Fibroblast of skin of back (primary cell): ENCODE measurements around the gene MAJIN.

ENCODE experiments used
- DNase-seq: peaks from one replicate; pipeline ENCODE4 v3.0.0-alpha.2; 2013

MAJIN gene

DNA sequence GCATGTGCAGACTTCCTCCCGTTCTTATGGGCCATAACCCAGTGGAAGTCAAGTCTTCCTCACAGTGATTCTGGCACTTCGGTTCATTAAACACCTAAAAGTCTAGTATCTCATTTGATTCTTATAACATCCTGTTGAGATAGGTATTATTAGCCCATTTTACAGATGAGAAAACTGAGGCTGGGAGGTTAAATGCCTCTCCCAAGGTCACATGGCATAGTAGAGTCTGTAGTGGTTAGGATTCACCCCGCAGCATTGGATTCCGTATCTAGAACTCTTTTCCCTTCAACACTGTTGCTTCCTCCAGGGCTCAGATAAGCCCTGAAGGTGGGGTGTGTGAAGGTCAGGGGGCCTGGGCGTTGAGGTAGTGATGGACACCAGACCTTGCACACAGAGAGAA lies 39.6 kb downstream of the MAJIN start:
- no peak for DNase-seq

DNA sequence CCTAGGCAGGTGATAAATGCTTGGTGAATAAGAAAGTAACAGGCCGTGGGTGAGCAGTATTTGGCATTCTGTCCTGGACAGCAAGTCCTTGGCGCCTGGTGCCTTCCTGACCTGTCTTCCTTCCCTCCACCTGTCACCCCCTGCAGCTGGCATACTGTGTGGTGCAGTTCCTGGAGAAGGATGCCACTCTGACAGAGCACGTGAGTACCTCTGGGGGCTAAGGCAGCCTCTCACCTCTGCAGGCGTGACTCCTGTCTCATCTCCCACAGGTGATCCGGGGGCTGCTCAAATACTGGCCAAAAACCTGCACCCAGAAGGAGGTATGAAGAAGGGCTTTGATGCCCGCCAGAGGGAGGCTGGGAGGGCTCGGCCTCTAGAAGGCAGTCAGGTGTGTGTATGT lies 40.6 kb downstream of the MAJIN start:
- no peak for DNase-seq

DNA sequence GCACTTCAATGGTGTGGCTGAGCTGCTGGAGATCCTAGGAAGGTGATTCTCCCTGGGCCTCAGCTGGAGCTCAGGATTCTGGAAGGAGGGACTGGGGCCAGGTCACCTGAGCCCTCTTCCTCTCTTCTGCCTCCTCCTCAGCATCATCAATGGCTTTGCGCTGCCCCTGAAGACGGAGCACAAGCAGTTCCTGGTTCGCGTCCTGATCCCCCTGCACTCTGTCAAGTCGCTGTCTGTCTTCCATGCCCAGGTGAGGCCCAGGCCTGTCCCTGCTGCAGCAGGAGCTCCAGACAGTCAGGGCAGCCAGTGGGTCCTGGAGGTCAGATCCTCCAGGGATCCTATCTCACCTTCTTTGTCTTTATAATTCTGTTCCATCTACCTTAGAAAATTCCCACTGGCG lies 41.6 kb downstream of the MAJIN start:
- DNase-seq: no peak

DNA sequence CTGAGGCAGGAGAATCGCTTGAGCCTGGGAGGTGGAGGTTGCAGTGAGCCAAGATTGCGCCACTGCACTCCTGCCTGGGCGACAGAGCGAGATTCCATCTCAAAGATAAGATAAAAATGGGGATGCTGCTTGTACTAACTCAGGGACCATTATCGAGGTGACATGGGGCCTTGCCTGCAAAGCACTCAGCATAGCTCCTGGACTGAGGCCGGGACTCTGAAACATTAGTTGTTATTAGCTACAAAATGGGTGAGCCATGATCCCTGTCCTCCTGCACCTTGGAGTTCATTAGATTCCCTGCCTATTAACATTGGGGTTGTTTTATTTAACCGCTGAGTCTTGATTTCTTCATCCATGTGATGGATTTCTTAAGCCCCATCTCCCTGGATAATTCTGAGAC lies 42.3 kb downstream of the MAJIN start:
- no peak for DNase-seq

DNA sequence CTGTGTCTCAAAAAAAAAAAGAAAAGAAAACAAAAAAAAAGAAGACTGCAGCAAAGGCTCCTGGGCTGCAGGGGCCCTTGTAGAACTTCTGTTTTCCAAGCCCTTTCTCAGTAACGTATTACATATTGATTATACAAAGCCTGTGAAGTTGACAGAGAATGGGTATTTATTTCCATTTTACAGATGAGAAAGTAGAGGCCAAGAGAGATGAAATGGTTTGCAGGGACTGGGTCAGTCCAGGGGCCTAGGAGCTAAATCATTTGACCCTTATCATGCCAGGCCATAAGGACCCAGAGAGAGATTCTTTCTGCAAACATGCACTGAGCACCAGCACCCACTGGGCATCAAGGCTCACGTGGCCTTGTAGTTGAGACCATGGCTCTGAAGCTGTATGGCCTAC lies 43.0 kb downstream of the MAJIN start:
- DNase-seq: no peak

DNA sequence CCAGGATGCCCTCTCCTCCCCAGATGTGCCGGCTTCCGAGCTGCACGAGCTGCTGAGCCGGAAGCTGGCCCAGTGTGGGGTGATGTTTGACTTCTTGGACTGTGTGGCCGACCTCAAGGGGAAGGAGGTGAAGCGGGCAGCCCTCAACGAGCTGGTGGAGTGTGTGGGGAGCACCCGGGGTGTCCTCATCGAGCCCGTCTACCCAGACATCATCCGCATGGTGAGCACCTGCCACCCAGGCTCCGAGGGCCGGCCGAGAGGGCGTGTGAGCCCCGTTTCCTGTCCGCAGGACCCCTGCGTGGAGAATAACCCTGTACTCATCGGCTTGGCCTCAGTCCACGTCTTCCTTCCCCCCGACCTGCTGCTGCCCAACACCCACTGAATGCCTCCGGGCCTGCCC lies 45.2 kb downstream of the MAJIN start:
- no peak for DNase-seq

DNA sequence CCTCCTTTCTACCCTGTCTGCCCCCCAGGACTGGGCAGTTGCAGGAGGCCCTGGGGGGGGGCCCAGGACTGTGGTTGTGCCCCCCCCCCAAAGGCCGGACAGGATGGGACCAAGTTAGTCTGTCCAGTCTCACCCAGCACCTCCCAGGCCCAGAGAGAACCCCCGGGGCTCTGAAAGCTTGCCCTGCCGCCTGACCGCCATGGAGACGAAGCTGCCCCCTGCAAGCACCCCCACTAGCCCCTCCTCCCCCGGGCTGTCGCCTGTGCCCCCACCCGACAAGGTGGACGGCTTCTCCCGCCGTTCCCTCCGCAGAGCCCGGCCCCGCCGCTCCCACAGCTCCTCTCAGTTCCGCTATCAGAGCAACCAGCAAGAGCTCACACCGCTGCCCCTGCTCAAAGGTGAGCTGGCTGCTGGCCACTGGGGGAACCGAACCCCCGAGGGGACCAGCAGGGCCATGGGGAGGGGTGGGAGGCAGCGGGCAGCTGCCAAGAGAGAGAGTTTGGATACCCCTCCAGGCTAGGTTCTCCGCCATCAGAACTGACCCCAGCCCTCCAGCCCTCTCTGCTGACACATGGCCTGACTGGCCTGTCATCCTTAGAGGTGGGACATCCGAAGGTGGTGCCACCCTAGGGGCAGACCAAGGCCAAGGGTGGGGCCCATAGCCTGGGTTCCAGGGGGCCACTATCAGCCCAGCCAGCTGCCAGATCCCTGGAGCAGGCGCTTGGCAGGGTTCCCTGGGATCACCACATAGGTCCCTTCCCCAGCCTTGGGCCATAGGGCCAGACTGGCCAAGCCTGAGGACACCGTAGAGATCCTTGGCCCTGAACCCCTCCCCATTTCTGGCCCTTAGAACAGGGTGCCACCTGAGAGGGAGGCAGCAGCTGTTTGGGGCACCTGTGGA lies 46.1 kb downstream of the MAJIN start:
- DNase-seq: no peak

DNA sequence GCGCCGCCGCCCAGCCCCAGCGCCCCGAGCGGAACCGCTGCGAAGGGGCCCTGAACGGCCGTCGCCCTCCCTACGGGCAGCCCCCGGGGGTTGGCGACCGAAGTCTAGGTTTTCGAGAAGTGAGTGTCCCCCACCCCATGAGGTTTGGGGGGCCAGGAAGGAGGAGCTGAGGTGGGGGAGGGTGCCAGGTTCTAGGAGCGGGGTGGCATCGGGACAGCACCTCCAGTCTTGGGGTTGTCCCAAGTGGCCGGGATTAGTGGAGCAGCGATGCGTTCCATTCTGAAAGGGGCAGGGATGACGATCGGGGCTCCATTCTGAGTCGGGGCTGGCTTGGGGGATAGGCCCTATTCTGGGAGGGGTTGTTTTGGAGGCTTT lies 47.0 kb downstream of the MAJIN start:
- DNase-seq: peak; percentile 13

DNA sequence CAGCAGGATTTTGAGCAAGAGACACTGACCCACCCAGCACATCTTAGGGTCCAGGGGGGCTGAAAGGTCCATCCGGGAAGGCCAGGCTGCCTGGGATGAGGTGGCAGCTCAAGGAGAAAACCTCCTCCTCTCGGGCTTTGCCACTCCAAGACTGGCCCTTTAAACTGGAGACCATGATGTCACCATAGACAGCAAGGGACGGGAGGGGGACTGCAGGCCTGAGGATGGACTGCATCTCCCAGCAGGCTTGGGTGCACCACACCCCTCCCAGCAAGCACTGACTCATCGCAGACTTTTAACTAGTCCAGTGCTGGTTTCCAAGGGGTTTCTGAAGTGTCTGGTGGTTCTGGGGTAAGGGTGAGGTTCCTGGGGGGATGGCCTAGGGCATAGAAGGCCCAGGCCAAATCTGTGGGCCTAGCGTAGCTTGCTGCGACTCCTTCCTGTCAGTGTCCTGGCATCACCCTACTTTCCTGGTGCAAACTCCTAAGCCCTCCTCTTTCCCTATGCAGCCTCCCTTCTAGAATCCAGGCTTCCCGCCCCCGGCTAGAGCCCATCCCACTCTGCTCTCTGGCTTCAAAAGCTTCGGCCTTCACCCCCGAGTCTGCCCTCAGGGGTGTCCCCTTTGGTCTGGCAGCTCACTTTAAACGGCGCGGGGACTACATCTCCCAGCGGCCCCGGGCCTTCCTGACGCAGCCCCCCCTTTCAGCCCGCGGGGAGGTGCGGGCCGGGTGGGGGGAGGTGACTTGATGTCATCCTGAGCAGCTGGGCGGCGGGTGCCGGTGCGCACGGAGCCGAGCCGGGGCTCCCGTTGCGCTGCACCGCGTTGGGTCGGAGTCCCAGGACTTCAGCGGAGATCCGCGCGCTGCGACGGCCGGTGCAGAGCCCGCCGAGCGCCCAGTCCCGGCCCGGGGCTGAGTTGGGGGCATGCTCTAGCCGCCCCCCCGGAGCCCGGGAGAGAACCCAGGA lies 47.7 kb downstream of the MAJIN start, which contains the start of gene PPP2R5B:
Gene PPP2R5B (plus strand): TSS at position 746 of the 966 bp plus-strand sequence. CDS start 1,046 bp downstream, outside the sequence.
- DNase-seq: peak; percentile 97

DNA sequence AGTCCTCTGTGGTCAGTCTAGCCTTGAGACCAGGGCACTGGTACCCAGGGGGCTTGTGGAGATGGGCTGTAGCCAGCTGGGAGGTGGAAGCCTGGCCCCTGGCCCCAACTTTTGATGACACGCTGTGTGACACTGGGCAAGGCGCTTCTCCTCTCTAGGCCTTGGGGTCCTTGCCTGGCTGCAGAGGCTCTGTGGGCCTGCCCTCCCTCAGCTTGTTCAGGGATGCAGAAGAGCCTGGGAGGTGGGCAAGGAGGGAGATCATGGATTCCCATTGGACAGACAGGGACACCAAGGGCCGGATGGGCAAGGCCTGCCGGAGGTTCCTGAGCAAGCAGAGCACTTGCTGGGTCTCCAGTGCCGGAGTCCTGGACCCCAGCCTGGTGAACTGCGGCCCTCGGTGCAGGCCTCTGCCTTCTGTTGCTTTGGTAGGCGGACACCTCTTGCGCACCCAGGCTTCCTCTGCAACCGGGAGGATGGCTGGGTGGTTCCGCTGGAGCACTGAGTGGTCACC lies 48.7 kb downstream of the MAJIN start:
- no peak for DNase-seq

DNA sequence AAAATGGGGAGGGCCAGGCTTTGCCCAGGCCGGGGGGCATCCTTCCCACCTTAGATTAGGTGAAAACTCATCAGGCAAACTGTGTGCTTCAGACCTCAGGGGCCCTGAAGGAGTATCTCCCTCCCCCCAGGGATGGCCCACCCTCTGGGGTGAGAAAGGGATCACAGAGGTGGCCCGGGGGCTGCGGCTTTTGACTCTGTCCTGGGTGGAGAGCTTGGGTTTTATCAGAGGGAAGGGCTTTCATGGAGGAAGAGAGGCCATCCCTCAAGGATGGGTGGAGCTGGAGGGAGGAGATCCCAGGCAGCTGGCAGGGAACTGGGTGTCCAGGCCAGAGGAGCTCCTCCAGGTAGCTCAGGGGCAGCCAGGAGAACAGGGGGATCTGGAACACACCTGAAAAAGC lies 50.5 kb downstream of the MAJIN start:
- no peak for DNase-seq

DNA sequence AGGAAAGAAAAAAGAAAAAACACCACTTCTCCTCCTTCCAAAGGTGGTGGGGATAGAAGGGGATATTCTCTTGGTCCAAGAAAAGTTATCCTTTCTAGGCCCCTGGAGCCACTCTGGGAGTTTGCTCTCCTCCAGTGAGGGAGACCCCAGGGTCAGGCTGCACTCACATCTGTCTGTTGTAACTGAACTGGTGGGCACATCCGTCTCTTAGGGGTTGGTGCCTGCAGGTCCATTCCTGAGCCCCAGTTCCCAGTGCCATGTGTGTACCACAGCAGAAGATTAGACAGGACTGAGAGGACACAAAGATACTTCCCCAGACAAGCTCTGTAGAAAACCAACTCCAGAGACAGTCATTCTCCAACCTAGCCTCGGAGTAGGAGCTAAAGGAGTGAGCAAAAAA lies 51.8 kb downstream of the MAJIN start:
- DNase-seq: no peak

DNA sequence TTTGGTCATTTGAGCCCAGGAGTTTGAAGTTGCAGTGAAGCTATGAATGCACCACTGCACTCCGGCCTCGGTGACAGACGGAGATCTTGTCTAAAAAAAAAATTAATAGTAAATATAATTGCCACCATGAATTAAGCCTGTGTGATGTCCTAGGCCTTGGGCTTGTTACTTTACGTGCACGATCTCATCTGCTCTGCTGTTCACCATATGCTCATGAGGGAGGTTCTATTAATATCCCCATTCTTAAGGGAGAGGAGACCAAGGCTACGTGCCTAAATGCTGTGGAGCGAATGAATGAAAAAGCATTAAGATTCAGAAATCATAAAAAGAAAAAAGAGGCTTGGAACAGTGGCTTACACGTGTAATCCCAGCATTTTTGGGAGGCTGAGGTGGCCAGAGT lies 52.3 kb downstream of the MAJIN start:
- no peak for DNase-seq

DNA sequence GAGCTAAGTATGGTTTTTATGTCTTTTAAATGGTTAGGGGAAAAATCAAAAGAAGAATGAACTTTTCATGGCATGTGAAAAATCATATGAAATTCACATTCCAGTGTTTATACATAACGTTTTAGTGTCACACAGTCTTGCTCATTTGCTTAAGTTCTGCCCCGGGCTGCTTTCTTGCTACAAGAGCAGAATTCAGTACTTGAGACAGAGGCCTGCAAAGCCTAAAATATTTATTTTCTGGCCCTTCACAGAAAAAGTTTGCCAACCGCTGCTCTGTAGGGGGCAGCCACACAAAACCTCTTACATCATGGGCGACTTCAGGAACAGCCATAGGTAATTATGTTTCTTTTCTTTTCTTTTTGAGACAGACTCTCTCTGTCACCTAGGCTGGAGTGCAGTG lies 53.9 kb downstream of the MAJIN start:
- DNase-seq: peak; percentile 60

DNA sequence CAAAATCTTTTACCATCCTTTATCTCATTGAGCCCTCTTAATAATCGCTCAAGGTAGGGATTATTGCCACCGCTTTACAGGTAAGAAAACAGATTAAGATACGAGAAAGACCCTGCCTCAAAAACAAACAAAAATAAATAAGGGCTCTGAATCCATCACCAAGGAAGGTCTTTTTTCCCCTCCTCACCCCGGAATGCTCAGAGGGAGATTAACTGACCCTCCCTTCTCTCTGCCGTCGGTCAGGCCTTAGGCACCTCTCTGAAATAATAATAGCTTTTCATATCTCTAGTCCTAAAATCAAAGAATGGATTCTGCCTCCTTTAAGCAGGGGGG lies 54.3 kb downstream of the MAJIN start:
- DNase-seq: no peak

DNA sequence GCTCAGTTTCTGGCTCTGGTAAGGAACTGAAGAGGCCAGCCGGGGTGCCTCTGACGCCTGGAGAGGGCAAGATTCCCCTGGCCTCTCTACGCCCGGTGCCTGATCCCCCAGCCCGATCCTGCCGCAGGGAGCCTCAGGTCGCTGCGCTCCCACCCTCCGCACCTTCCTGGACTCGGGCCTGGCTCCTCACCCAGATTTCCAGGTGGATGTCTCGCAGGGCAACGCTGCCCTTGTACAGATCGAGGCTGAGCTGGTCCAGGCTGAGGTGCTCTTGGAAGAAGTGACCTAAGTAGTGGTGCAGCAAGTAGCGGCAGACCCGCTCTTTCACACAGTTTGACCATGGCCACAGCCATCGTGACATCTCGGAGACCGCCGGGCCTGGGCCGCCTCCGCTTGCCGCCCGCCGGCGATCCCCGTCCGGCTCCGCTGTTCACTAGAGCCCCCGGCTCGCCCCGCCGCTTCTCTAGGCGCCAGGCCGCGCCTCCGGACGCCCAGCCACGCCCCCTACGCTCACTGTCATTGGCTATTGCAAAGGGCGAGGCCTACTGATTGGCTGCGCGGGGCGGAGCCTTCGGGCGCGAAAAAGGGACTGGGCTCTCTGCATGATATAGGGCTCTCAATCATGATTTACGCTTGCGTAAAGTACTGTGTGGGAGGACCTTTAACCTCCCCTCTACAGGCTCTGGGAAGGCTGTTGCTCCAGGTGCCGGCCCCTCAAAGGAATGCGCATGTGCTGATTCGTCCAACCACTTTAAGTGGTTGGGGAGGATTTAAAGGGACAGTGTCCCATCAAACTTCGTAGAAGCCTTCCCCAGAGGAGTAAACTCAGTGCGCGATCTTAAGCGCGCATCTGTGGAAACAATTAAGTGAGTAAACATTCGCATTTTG lies 54.9 kb downstream of the MAJIN start, which contains the start of gene ATG2A:
Gene ATG2A (minus strand): TSS at position 435 of the 888 bp plus-strand sequence. CDS start 74 bp downstream, at position 361.
- peak; percentile 100 for DNase-seq

DNA sequence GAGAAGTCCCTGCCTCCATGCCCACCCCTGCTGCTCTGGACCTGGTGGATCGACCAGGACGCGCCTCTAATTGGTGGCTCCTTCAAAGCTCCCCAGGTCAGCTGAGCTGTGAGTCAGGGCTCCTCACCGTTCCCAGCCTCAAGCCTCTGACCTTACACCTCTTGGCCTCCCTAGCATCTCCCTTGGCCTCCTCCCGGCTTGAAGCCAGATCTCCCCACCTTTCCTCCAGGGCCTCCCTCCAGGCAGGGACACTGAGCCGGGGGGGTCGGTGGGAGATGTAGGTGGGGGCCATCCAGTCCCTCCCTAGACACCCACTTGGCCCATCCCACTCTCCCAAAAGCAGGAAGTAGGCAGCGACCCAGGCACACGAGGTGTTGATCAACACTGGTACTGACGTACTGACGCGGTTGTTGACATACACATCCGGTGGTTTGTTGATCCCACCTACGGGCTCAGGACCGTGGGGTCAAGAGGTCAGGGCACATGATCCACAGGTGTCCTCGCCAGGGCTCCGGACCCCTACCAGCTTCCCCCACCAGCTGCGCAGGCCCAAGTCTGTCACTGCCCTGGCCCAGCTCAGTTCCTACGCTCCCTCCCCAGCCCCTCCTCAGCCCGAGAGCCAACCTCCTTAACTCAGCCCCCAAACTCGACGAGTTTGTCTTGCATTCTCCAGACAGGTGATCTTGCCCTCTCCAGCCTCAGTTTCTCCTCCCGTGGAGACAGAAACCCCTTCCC lies 55.7 kb downstream of the MAJIN start:
- peak; percentile 22 for DNase-seq

DNA sequence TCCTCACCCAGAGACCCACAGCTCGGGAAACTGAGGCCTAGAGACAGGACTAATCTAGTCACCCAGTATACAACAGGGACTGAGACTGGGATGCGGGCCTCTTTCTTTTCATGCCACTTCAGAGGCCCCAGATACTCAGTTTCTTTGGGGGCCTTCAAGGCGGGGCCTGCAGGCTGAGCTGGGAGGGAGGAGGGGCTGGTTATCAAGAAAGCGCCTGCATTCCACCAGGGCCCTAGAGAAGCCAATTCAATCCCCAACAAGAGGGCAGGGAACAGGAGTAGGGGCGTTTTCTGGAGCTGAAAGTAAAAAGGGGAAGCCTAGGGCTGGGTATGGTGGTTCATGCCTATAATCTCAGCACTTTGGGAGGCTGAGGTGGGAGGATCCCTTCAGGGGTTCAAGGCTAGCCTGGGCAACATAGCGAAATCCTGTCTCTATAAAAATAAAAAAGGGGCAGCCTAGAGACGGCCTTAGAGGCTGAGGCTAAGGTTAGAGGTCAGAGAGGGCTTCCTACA lies 56.5 kb downstream of the MAJIN start:
- DNase-seq: no peak

DNA sequence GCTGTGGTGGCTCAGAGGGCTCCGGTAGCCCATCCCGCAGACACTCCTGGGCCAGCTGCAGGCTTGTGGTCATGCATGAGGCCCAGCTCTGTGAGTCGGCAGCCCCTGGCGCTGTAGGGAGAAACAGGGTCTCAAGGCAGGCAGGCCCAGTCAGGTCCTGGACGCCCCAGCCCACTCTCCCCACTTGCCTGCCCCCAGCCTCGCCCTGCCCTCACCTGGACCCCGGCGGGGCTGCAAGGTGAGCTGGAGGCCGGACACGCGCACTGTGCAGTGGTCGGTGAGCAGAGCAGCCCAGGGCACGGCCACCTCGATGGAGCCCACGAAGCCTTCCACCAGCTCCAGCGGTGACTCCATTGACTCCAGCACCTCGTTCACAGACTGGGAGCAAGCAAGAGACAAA lies 57.8 kb downstream of the MAJIN start:
- DNase-seq: no peak

DNA sequence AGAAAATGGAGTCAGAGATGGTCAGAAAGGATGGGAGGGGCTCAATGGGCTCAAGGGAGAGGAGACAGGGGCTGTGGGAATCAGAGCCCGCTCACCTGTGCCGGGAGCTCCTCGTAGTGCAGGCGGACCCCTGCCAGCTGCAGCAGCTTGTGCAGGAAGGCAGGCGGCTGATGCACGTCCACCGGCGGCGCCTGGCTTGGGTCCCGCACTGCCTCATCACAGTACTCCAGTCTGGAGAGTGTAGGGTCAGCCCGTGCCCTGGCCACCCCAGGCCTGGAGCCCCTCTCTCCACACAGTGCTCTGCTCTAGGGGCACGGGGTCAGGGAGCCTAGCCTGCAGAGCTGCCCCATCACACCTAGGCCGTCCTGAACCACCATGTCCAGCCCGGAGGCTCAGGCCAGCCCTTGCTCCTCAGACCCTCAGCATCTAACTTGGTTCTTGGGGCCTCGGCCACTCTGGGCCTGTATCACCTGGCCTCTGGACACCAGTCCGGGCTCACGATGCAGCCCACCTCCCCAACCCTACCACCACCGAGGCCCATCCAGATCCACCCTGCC lies 58.7 kb downstream of the MAJIN start:
- DNase-seq: no peak

DNA sequence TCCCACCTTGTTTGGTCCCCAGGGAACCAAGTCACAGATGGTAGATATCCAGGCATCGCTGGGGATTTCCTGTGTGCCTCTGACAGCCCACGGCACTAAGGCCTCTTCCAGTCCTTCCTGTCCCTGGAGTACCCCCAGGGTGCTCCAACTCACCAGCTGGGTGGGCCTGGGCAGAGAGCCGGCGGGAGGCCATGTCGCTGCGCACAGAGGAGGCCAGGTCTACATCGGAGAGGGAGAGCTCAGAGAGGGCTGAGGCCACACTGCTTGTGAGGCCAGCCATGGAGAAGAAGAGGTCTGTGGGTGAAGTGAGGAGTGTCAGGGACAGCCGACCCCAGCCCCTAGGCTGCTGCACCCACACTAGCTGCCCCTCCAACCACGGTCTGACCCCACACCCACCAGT lies 60.2 kb downstream of the MAJIN start:
- no peak for DNase-seq
